ENCODE data around the gene OR2S2.

OR2S2 gene

DNA sequence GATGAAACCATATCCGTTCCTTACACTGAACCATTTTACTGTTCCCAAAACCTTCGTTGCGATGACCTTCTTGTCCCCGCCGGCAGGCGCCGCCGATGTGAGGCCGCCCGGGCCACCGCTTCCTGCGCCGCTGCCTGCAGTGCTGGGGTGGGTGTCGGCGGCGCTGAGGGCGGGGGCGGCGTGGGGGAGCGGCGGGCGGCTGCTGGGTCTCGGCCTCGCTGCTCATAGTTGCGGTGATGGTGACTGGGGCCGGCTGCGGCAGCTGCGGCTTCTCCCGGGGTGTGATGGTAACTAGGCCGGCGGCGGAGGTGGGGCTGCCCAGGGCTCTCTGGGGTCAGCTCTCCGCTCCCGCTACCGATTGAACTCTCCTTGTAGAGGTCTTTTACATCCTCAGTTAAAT, 14.1 kb upstream of the OR2S2 start:
- H2AFZ ChIP-seq (ENCODE audit: low read length) = no peak overlapping the region
- no peaks in the 10 kb centered on the region for H3K36me3 ChIP-seq (ENCODE audit: insufficient read depth, low read length)
- H3K4me1 ChIP-seq (ENCODE audit: insufficient read depth, low read length, poor library complexity, severe bottlenecking) = no peaks in the 10 kb centered on the region
- H3K27me3 ChIP-seq (ENCODE audit: insufficient read depth, low read length, poor library complexity, severe bottlenecking) = peaks cover 20% of the 10 kb centered on the region
- no peaks in the 10 kb centered on the region for H3K9me2 ChIP-seq (replicated peaks; ENCODE audit: low read depth, low read length)
- peaks cover 6% of the 10 kb centered on the region; the same call in 1 of the 2 replicates for H3K9me3 ChIP-seq (ENCODE audit: insufficient read depth, low read depth, low read length)
- no peaks in the 10 kb centered on the region for H3K79me2 ChIP-seq (ENCODE audit: insufficient read depth, low read length)
- no peaks in the 10 kb centered on the region for H3F3A ChIP-seq (ENCODE audit: low read depth)
- no peaks in the 10 kb centered on the region for H4K20me1 ChIP-seq (ENCODE audit: insufficient read depth, low read length, poor library complexity, severe bottlenecking)
- no peak overlapping the region for H3K4me2 ChIP-seq (ENCODE audit: low read depth, low read length, poor library complexity, severe bottlenecking)
- H3K4me3 ChIP-seq (ENCODE audit: low read length, poor library complexity, severe bottlenecking) = no peak overlapping the region
- H3K9ac ChIP-seq (ENCODE audit: low read depth, low read length, poor library complexity, severe bottlenecking) = no peak overlapping the region
- no peak for TF ChIP-seq EZH2phosphoT487 (IDR thresholded peaks at IDR 0.05; ENCODE audit: borderline replicate concordance)
- TF ChIP-seq, protein P1, sequence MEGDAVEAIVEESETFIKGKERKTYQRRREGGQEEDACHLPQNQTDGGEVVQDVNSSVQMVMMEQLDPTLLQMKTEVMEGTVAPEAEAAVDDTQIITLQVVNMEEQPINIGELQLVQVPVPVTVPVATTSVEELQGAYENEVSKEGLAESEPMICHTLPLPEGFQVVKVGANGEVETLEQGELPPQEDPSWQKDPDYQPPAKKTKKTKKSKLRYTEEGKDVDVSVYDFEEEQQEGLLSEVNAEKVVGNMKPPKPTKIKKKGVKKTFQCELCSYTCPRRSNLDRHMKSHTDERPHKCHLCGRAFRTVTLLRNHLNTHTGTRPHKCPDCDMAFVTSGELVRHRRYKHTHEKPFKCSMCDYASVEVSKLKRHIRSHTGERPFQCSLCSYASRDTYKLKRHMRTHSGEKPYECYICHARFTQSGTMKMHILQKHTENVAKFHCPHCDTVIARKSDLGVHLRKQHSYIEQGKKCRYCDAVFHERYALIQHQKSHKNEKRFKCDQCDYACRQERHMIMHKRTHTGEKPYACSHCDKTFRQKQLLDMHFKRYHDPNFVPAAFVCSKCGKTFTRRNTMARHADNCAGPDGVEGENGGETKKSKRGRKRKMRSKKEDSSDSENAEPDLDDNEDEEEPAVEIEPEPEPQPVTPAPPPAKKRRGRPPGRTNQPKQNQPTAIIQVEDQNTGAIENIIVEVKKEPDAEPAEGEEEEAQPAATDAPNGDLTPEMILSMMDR (conservative IDR thresholded peaks at IDR 0.05; ENCODE audit: low read length) = no peak

DNA sequence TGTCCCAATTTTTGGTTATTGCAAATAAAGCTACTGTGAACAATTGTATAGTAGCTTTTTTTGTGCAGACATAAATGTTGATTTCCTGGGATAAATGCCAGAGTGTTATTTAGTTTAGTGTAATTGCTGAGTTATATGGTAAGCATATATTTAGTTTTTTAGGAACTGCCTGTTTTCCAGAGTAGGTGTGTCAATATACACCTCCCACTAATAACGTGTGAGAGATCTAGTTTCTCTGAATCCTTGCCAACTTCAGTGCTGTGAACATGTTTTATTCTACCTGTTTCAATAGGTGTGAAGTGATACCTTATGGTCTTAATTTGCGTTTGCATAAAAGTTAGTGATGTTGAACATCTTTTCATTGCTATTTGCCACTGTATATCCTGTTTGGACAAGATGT, 9.1 kb upstream of the OR2S2 start:
- no peaks in the 10 kb centered on the region for H3K9me2 ChIP-seq (replicated peaks; ENCODE audit: low read depth, low read length)
- H3K27me3 ChIP-seq (ENCODE audit: insufficient read depth, low read length, poor library complexity, severe bottlenecking) = peaks cover 15% of the 10 kb centered on the region
- H3K4me2 ChIP-seq (ENCODE audit: low read depth, low read length, poor library complexity, severe bottlenecking) = no peak overlapping the region
- H3F3A ChIP-seq (ENCODE audit: low read depth) = no peaks in the 10 kb centered on the region
- no peaks in the 10 kb centered on the region for H3K4me1 ChIP-seq (ENCODE audit: insufficient read depth, low read length, poor library complexity, severe bottlenecking)
- no peak for TF ChIP-seq EZH2phosphoT487 (IDR thresholded peaks at IDR 0.05; ENCODE audit: borderline replicate concordance)
- TF ChIP-seq, protein P1 (conservative IDR thresholded peaks at IDR 0.05; ENCODE audit: low read length) = no peak
- H3K36me3 ChIP-seq (ENCODE audit: insufficient read depth, low read length) = no peaks in the 10 kb centered on the region
- H2AFZ ChIP-seq (ENCODE audit: low read length) = no peak overlapping the region
- H3K9ac ChIP-seq (ENCODE audit: low read depth, low read length, poor library complexity, severe bottlenecking) = no peak overlapping the region
- no peak overlapping the region for H3K4me3 ChIP-seq (ENCODE audit: low read length, poor library complexity, severe bottlenecking)
- no peaks in the 10 kb centered on the region for H4K20me1 ChIP-seq (ENCODE audit: insufficient read depth, low read length, poor library complexity, severe bottlenecking)
- H3K9me3 ChIP-seq (ENCODE audit: insufficient read depth, low read depth, low read length) = no peaks in the 10 kb centered on the region
- H3K79me2 ChIP-seq (ENCODE audit: insufficient read depth, low read length) = no peaks in the 10 kb centered on the region

DNA sequence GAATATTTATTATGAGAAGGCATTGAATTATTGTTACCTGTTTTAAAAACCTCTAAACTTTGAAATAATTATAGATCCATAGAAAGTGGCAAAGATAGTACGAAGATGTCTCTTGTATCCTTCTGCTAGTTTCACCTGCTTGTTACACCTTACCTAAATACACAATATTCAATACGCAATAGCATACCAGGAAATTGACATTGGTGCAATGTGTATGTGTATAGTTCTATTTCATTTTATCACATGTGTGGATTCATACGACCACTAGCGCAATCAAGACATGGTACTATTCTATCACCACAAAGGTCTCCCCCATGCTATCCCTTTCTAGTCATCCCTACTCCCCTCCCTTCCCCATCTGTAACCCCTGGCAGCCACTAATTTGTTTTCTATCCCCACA, 8.5 kb upstream of the OR2S2 start:
- H3K9ac ChIP-seq (ENCODE audit: low read depth, low read length, poor library complexity, severe bottlenecking) = no peak overlapping the region
- no peaks in the 10 kb centered on the region for H3K9me2 ChIP-seq (replicated peaks; ENCODE audit: low read depth, low read length)
- H3K4me1 ChIP-seq (ENCODE audit: insufficient read depth, low read length, poor library complexity, severe bottlenecking) = no peaks in the 10 kb centered on the region
- H2AFZ ChIP-seq (ENCODE audit: low read length) = no peak overlapping the region
- H3K27me3 ChIP-seq (ENCODE audit: insufficient read depth, low read length, poor library complexity, severe bottlenecking) = peaks cover 15% of the 10 kb centered on the region
- no peak overlapping the region for H3K4me3 ChIP-seq (ENCODE audit: low read length, poor library complexity, severe bottlenecking)
- H3K79me2 ChIP-seq (ENCODE audit: insufficient read depth, low read length) = no peaks in the 10 kb centered on the region
- H3F3A ChIP-seq (ENCODE audit: low read depth) = no peaks in the 10 kb centered on the region
- H3K36me3 ChIP-seq (ENCODE audit: insufficient read depth, low read length) = no peaks in the 10 kb centered on the region
- no peaks in the 10 kb centered on the region for H4K20me1 ChIP-seq (ENCODE audit: insufficient read depth, low read length, poor library complexity, severe bottlenecking)
- TF ChIP-seq, protein P1 (conservative IDR thresholded peaks at IDR 0.05; ENCODE audit: low read length) = no peak
- no peak for TF ChIP-seq EZH2phosphoT487 (IDR thresholded peaks at IDR 0.05; ENCODE audit: borderline replicate concordance)
- no peak overlapping the region for H3K4me2 ChIP-seq (ENCODE audit: low read depth, low read length, poor library complexity, severe bottlenecking)
- no peaks in the 10 kb centered on the region for H3K9me3 ChIP-seq (ENCODE audit: insufficient read depth, low read depth, low read length)
